GM19395 (cell line): ENCODE data around the gene FAF1.
"Not testable (repeated sequence)": the region's sequence is repeated elsewhere in the genome, so short reads cannot be mapped to it uniquely, and the experiment has no call there.

ENCODE experiments used
- ATAC-seq: cut with Tn5 transposase; IDR thresholded peaks from one replicate; pipeline ENCODE4 v1.9.1; 2021; ENCODE audit warnings: mild to moderate bottlenecking, moderate library complexity; ENCODE audit not compliant: unreplicated experiment

Gene FAF1

DNA sequence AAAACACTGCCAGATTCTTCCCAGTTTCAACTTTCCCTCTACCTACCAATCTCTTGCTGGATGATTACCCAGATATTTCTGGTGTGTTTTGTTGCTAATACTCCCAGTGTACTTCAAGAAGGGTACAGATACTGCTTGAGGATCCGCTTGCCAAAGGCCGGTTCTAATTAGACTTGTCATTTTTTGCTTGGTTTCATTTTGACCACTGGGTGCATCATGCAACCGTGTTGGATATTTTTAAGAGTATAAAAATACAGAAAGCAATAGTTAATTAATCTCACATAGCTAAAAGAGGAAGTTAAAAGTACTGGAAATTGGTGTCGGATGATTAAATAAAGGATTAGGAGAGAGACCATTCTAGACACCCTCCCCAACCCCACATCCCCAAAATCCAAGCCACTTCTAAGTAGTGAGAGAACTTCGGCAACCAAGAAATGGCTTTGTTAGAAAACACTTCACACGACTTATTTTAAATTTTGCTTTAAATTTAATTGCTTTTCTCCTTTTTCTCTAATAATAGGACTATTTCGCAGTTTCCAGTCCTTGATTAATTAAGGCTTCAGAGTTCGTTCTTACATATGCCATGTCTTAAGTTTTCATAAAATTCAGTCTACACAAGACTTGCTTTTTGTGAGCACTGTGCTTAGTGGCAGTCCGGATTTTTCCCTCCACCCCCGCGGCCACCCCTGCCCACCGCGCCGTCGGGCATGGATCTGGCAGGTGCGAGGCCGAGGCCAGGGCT, 7.5 kb upstream of the FAF1 start:
- no peak for ATAC-seq

DNA sequence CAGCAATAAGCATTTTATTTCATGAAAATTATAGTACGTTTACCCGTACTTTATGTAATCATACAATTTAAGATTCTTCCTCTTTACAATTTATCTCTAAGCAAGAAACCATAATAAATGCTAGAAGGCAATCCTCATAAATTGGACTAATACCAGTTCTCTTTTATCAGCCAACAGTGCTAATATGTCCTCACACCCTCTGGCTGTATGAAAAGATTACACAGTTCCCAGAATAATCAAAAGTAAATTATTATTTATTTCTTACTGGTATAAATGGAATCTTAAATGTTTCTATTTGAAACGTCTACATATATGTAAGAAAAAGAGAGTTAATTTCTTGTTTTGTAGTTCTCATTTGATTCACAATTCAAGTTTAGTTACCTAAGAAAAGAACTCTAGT, 6.9 kb upstream of the FAF1 start:
- no peak for ATAC-seq

DNA sequence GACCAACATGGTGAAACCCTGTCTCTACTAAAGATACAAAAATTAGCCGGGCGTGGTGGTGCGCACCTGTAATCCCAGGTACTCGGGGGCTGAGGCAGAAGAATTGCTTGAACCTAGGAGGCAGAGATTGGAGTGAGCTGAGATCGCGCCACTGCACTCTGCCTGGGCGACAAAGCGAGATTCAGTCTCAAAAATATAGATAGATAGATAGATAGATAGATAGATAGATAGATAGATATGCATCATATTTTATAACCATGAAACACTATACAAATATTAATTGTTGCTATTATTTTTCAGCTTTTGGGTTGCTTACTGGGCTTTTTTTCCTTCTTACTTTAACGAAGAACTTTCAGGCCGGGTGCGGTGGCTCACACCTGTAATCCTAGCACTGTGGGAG, 4.8 kb upstream of the FAF1 start:
- no peak for ATAC-seq

DNA sequence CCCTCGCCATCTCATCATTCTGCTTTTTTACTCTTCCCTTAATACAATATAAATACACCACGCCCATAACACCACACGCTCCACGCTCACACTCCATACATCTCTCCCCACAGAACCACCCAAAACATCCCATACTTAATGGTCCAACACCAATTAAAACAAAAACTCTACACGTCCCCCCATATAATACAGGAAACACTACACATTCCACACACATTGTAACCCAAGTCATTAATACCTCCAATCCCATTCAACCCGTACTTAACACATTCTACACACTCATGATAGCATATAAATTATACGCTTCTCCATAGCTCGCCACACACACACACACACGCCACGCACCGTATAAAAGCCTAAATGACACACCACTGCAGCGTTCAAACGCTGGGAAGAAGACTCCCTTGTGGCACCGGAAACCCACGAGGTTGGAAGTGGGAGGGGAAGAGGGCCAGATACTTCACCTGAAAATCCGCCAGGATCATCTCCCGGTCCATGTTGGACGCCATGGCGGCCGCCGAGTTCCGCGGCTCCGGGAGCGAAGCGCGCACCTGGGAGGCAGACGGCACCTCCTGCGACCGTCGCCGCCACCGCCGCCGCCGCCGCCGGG, 659 bp downstream of the FAF1 start:
- peak; percentile 19 for ATAC-seq

DNA sequence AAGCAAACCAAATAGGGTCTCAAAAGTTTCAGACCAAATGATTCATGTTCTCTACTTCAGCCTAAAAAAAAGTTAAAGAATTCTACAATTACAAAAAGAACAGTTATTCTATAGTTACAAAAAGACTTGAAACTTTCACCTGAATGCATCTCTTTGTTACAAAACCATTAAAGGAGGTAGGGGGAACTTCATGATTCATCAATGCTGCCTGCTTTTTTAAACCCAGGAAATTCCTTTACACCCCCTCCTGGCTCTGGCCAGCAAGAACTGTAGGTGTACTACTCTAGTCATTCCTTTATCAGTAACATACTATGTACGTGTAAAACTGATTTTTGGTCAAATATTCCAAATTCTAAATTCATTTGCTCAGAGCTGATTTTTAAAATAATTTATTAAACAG, 5.0 kb downstream of the FAF1 start:
- ATAC-seq = no peak

DNA sequence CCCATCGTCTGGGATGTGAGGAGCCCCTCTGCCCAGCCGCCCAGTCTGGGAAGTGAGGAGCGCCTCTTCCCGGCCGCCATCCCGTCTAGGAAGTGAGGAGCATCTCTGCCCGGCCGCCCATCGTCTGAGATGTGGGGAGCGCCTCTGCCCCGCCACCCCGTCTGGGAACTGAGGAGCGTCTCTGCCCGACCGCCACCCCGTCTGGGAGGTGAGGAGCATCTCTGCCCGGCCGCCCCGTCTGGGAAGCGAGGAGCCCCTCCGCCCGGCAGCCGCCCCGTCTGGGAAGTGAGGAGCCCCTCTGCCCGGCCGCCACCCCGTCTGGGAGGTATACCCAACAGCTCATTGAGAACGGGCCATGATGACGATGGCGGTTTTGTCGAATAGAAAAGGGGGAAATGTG, 7.5 kb downstream of the FAF1 start:
- ATAC-seq = not testable (repeated sequence)

DNA sequence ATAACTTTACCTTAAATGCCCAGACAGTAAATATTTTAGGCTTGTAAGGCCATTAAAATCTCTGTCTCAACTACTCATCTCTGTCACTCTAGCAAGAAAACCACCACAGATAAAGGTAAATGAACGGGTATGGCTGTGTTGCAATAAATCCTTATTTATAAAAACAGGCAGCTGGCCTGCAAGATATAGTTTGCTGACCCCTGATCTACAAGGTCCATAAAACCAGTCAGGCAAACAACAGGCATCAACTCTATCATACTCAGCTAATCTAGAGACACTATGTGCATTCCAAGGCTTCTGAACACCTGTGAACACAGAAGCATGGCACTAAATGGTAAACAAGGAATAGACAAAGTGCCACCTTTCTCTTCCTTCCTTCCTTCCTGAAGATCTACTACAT, 9.7 kb downstream of the FAF1 start:
- ATAC-seq = no peak

DNA sequence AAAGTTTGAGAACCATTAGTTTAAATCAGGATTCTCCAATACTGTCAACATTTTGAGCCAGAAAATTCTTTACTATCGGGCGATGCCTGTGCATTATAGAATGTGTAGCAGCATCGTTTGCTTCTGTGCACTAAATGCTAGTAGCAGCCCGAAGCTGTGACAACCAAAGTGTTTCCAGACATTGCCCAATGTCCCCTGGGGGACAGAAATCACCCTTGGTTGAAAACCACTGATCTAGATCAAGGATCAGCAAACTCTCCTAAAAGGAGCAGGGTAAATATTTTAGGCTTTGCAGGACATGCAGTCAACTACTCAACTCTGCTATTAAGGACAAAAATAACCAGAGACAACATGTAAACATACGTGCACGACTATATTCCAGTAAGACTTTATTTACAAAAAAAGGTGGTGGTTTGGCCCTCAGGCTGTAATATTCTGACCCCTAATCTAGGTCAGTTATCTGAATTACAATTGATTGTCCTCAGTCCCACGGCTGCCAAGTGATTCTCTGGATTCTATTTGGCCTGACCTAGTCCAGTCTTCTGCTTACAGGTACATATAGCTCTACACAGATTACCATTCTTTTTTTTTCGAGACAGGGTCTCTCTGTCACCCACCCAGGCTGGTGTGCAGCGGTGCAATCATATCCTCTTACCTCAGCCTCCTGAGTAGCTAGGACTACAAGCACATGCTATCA, 10.6 kb downstream of the FAF1 start:
- no peak for ATAC-seq

DNA sequence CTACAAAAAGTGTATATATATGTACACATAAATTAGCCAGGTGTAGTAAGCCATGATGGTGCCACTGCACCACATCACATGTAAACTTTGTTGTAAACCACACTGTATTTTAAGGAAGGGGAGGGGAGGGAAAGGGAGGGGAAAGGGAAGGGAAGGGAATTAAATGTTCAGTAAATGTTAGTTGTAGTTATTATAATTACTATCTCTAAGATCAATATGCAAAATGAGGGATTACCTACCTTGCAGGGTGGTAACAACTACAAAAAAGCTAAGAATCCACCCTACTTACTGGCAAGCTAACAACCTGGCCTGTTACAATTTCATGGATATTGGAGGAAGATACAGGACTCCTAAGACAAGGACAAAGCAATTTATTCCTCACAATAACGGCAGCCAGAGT, 17.7 kb downstream of the FAF1 start:
- ATAC-seq = no peak

DNA sequence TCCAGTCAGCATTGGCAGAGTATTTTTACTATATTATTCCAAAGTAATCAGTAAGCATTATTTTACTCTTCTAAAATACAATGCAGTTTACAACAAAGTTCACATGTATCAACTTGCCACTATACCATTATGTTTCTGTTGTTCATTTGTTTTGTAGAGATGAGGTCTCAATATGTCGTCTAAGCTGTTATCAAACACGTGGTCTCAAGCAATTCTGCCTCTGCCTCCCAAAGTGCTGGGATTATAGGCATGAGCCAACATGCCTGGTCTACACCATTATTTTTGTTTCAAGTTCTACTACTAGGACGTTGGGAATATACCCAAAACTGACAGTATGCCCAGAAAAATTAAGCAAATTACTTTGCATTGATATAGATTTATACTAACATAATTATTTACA, 19.8 kb downstream of the FAF1 start:
- ATAC-seq = no peak

DNA sequence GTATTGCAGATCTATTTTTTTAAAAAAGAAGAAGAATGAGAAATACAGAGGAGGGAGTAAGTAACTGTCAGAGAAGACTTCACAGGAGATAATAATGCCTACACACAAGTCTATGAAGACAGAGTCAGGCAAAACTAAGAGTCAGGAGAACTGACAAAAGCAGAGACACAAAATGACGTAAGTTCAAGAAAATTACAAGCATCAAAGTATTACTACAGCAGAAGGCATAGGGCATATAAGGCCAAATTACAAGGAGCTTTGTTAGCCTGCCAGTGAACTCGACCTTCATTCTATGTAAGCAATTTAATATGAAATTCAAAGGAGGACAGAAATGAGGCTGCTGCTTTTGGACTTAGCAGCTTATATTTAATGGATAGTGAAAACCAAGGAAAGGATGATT, 23.7 kb downstream of the FAF1 start:
- no peak for ATAC-seq

DNA sequence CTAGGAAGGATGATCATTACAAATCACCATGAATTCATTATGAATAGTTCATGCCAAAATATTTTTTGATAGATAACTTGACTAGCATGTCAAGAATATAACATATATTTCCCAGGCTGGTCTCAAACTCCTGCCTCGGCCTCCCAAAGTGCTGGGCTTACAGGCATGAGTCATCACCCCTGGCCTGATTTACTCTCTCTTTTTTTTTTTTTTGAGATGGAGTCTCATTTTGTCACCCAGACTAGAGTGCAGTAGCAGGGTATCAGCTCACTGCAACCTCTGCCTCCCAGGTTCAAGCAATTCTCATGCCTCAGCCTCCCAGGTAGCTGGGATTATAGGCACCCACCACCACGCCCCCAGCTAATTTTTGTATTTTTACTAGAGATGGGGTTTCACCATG, 24.8 kb downstream of the FAF1 start:
- ATAC-seq = not testable (repeated sequence)

DNA sequence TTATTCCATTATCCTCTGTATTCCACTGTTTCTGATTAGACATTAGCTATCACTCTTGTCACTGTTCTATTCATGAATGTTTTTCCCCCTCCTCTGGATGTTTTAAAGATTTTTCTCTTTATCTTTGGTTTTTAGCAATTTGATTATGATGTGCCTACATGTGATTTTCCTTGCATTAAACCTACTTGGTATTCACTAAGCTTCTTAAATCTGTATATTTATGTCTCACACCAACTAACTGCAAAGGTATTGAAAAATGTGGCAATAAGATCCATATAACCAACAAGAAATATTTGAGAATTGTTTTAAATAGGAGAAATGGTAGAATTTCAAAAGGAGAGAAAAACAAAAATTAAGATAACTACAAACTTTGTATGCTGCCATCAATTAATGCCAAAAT, 25.2 kb downstream of the FAF1 start:
- no peak for ATAC-seq

DNA sequence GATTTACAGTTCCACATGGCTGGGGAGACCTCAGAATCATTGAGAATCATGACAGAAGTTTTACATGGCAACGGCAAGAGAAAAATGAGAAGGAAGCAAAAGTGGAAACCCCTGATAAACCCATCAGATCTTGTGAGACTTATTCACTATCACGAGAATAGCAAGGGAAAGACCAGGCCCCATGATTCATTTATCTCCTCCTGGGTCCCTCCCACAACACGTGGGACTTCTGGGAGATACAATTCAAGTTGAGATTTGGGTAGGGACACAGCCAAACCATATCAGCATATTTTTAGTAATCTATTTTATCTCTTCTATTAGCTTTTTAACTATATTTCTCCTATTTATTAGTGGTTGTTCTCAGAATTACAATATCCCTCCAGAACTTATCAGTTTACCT, 26.3 kb downstream of the FAF1 start:
- not testable (repeated sequence) for ATAC-seq

DNA sequence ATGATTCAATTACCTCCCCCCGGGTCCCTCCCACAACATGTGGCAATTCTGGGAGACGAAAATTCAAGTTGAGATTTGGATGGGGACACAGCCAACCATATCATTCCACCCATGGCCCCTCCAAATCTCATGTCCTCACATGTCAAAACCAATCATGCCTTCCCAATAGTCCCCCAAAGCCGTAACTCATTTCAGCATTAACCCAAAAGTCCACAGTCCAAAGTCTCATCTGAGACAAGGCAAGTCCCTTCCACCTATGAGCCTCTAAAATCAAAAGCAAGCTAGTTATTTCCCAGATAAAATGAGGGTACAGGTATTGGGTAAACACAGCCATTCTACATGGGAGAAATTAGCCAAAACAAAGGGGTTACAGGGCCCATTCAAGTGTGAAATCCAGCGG, 28.0 kb downstream of the FAF1 start:
- ATAC-seq = not testable (repeated sequence)

DNA sequence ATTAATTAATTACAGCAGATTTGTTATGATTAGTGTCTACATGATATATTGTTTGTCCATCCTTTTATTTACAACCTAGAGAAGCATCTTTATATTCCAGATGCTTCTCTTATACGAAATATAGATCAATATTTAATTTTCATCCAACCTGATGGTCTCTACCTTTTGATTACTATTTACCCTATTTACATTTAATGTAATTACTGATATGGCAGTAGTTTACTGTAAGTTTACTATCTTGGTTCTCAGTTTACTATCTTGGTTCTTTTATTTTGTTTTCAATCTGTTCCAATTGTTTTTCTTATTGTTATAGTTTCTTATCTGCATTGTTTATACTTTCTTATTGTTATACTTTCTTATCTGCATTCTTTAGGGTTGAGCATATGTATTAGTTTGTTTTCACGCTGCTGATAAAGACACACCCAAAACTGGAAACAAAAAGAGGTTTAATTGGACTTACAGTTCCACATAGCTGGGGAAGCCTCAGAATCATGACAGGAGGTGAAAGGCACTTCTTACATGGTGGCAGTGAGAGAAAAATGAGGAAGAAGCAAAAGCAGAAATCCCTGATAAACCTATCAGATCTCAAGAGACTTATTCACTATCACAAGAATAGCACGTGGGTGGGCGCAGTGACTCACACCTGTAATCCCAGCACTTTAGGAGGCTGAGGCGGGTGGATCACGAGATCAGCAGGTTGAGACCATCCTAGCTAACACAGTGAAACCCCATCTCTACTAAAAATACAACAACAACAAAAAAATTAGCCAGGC, 28.9 kb downstream of the FAF1 start:
- no peak for ATAC-seq

DNA sequence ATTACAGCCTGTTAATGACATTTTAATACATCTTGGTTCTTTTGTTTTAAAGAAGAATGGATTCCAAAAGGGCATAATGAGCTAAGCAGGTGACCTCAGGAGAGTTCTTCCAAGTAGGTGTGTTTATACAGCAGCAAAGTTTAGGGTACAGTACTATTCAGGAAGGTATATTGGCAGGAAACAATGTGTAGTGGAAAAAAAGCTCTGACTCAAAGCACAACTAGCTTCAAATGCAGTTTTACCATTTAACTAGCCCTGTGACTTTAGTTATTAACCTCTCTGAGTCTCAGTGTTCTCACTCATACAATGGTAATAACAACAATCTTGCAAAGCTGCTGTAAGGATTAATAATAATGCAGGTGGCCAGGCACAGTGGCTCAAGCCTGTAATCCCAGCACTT, 29.9 kb downstream of the FAF1 start:
- ATAC-seq = peak; percentile 91

DNA sequence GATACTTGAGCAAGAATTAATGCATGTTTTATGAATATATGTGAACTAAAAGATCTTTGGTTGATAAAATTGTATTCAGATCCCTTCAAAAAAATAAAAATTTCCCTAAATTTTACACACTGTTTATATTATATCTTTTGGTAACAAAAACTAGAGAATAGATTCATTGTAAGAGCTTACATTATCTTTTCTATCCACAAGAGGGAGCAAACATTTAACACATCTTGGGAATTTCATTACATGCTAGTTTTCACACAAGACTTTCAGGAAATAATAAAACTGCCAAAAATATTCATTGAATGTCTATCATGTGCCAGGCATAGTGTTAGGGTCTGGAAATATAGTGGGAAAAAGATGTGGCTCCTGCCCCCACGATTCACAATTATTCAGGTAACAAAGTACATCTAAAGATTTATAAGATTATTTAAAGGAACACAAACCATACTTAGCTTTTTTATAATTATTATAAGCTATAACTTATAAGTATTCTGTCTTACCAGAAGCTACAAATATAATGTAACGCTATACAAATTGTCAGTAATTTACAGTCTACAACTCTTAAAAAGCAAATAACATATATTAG, 30.6 kb downstream of the FAF1 start:
- no peak for ATAC-seq

DNA sequence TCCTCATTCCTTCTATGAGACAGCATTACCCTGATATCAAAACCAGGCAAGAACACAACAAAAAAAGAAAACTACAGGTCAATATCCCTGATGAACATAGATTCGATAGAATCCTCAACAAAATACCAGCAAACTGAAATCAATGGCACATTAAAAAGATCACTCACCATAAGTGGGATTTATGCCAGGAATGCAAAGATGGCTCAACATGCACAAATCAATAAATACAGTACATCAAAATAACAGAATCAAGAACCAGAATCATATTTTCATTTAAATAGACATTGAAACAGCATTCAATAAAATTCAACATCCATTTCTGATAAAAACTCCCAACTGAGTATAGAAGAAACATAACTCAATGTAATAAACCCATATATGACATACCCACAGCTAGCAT, 36.5 kb downstream of the FAF1 start:
- no peak for ATAC-seq

DNA sequence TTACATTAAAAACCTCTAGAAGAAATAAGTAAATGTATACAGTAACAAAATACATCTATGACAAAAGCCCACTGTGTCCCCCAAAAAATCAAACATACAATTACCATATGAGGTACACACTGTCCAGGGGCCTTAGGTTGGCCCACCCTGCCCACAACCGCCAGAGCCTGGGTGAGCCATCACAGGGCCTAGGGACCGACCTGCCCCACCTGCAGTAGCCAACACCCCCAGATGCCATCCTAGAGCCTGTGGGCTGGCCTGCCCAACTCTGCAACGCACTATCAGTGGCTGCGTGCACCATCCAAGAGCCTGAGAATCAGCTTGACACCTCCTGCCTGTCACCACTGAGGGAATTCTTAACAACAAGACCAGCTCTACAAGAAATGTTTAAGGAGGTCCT, 39.0 kb downstream of the FAF1 start:
- no peak for ATAC-seq

DNA sequence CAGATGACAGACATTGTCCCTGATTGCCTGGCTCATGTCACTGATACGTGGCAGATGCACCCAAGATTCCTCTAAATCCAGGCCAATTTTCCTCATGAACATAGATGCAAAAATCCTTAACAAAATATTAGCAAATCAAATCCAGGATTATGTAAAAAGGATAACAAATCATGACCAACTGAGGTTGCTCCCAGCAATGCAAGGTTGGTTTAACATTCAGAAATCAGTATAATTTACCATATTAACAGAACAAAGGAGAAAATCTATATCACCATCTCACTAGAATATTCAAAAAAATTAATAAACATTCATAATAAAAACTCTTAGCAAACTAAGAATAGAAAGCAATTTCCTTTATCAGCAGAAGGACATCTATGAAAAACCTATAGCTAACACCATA, 39.7 kb downstream of the FAF1 start:
- ATAC-seq = no peak
